ENCODE results near the gene ADGRV1.

GRCh38 chr5:91061094-91061493 lies 502.5 kb downstream of the ADGRV1 start:
- no peak for TF ChIP-seq CTCF (IDR thresholded peaks at IDR 0.05)
- TF ChIP-seq POLR2A (IDR thresholded peaks at IDR 0.05): no peak

Measured in thyroid gland (tissue), 4 donors.